ENCODE data around the gene ASTN2. TPM values are rescaled to one million over a fixed set of nuclear protein-coding genes. Genes with fewer than 3 reads are reported as not detected.

Gene ASTN2
- total RNA-seq, 4 donors from 2014 or later = 4.0 to 7.0 (median 4.9) TPM

GRCh38 chr9:116464987-116465571, 949.8 kb downstream of the ASTN2 start:
- TF ChIP-seq CTCF (IDR thresholded peaks at IDR 0.05) = no peak
- no peak for TF ChIP-seq POLR2AphosphoS5 (IDR thresholded peaks at IDR 0.05)
- no peak for TF ChIP-seq POLR2A (IDR thresholded peaks at IDR 0.05)
- no peak for TF ChIP-seq EP300 (IDR thresholded peaks at IDR 0.05)
- no peaks in the 10 kb centered on the region for H3K9me3 ChIP-seq
- ATAC-seq = no peak
- H3K4me1 ChIP-seq = no peaks in the 10 kb centered on the region
- H3K27ac ChIP-seq = no peak overlapping the region
- H3K4me3 ChIP-seq = no peak overlapping the region
- no peaks in the 10 kb centered on the region for H3K36me3 ChIP-seq
- 71 to 100% methylated on average over 1 to 11 of the region's 12 CpGs for WGBS, 2 donors (ENCODE audit: low coverage in 1 of 2)
- no peaks in the 10 kb centered on the region for H3K27me3 ChIP-seq

GRCh38 chr9:116464423-116464822, 950.4 kb downstream of the ASTN2 start:
- TF ChIP-seq POLR2AphosphoS5 (IDR thresholded peaks at IDR 0.05) = no peak
- TF ChIP-seq POLR2A (IDR thresholded peaks at IDR 0.05) = no peak
- no peak for TF ChIP-seq EP300 (IDR thresholded peaks at IDR 0.05)
- ATAC-seq = no peak

GRCh38 chr9:116461632-116462031, 953.2 kb downstream of the ASTN2 start:
- Histone ChIP-seq H3K27ac (no peak overlapping the region), H3K27me3 (no peaks in the 10 kb centered on the region), H3K36me3 (no peaks in the 10 kb centered on the region), H3K9me3 (peaks cover 0 to 4% (median 0%) of the 10 kb centered on the region in 3 donors), H3K4me3 (no peak overlapping the region), H3K4me1 (no peaks in the 10 kb centered on the region)
- TF ChIP-seq CTCF (IDR thresholded peaks at IDR 0.05) = no peak
- no peak for TF ChIP-seq POLR2AphosphoS5 (IDR thresholded peaks at IDR 0.05)
- no peak for TF ChIP-seq POLR2A (IDR thresholded peaks at IDR 0.05)
- TF ChIP-seq EP300 (IDR thresholded peaks at IDR 0.05) = no peak
- 86 to 96% methylated on average over 2 to 3 of the region's 3 CpGs for WGBS, 2 donors (ENCODE audit: low coverage in 1 of 2)
- ATAC-seq = no peak

More at GRCh38 chr9:116464423-116464822, 950.4 kb downstream of the ASTN2 start:
- no peak overlapping the region for H3K4me3 ChIP-seq
- no peaks in the 10 kb centered on the region for H3K9me3 ChIP-seq
- no peak overlapping the region for H3K27ac ChIP-seq
- H3K27me3 ChIP-seq = no peaks in the 10 kb centered on the region
- no peaks in the 10 kb centered on the region for H3K36me3 ChIP-seq
- no peaks in the 10 kb centered on the region for H3K4me1 ChIP-seq

GRCh38 chr9:116460026-116460425, 954.8 kb downstream of the ASTN2 start:
- Histone ChIP-seq H3K36me3 (no peaks in the 10 kb centered on the region), H3K9me3 (peaks cover 0 to 9% (median 0%) of the 10 kb centered on the region in 3 donors), H3K27ac (no peak overlapping the region), H3K4me3 (no peak overlapping the region), H3K27me3 (no peaks in the 10 kb centered on the region), H3K4me1 (no peaks in the 10 kb centered on the region)
- TF ChIP-seq POLR2AphosphoS5 (IDR thresholded peaks at IDR 0.05) = no peak
- TF ChIP-seq CTCF (IDR thresholded peaks at IDR 0.05) = no peak
- TF ChIP-seq POLR2A (IDR thresholded peaks at IDR 0.05) = no peak
- no peak for TF ChIP-seq EP300 (IDR thresholded peaks at IDR 0.05)
- ATAC-seq = no peak
- 64 to 66% methylated on average over 2 of the region's 2 CpGs for WGBS, 2 donors (ENCODE audit: low coverage in 1 of 2)

GRCh38 chr9:116459576-116459975, 955.3 kb downstream of the ASTN2 start:
- no peak for TF ChIP-seq POLR2AphosphoS5 (IDR thresholded peaks at IDR 0.05)
- no peak for TF ChIP-seq CTCF (IDR thresholded peaks at IDR 0.05)
- TF ChIP-seq POLR2A (IDR thresholded peaks at IDR 0.05) = no peak
- no peak for TF ChIP-seq EP300 (IDR thresholded peaks at IDR 0.05)
- no peak for ATAC-seq
- Histone ChIP-seq H3K9me3 (peaks cover 0 to 9% (median 0%) of the 10 kb centered on the region in 3 donors), H3K4me3 (no peak overlapping the region), H3K36me3 (no peaks in the 10 kb centered on the region), H3K27me3 (no peaks in the 10 kb centered on the region), H3K4me1 (no peaks in the 10 kb centered on the region), H3K27ac (no peak overlapping the region)
- WGBS, 2 donors (ENCODE audit: low coverage in 1 of 2) = 80 to 86% methylated on average over 3 of the region's 3 CpGs
